Measurements from ENCODE around the gene TMCO2. TPM values are rescaled to one million over a fixed set of nuclear protein-coding genes. Genes with fewer than 3 reads are reported as not detected.
A peak's percentile ranks its signal among the peaks of the same experiment; 100 is the strongest.

TMCO2 gene
- total RNA-seq, 1 experiment from 2014 or later: not detected

DNA sequence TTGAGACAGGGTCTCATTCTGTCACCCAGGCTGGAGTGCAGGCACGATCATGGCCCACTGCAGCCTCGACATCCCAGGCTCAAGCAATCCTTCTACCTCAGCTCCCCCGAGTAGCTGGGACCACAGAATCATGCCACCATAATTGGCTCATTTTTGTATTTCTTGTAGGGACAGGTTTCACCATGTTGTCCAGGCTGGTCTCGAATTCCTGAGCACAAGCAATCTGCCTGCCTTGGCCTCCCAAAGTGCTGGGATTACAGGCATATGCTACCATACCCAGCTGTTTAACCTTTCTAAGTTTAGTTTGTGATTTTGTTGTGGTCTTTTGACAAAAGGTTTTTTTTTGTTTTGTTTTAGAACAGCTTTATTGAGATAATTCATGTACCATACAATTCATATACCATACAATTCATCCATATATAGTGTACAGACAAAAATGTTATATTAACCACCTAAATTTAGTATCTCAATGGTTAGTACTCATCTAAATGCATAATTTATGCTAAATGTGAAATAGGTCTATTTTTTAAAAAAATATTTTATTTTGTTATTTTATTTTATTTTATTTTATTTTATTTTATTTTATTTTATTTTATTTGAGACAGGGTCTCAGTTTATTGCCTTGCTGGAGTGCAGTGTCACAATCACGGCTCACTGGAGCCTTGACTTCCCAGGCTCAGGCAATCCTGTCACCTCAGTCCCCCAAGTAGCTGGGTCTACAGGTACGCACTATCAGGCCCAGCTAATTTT is 19.2 kb downstream of the TMCO2 start:
- intact Hi-C loops (cut with micrococcal nuclease): no loop called here
- Mint-ChIP-seq H3K4me3 (ENCODE audit: unreplicated experiment) (no peak overlapping the region), H3K36me3 (ENCODE audit: insufficient read depth, unreplicated experiment) (peaks cover 79% of the 10 kb centered on the region), H3K4me1 (ENCODE audit: insufficient read depth, unreplicated experiment) (peaks cover 18% of the 10 kb centered on the region), H3K9me3 (ENCODE audit: unreplicated experiment) (no peaks in the 10 kb centered on the region), H3K27me3 (ENCODE audit: insufficient read depth, unreplicated experiment) (no peaks in the 10 kb centered on the region), H3K27ac (ENCODE audit: low read depth, unreplicated experiment) (peak overlapping the region; percentile 27)
- TF ChIP-seq, protein P1, sequence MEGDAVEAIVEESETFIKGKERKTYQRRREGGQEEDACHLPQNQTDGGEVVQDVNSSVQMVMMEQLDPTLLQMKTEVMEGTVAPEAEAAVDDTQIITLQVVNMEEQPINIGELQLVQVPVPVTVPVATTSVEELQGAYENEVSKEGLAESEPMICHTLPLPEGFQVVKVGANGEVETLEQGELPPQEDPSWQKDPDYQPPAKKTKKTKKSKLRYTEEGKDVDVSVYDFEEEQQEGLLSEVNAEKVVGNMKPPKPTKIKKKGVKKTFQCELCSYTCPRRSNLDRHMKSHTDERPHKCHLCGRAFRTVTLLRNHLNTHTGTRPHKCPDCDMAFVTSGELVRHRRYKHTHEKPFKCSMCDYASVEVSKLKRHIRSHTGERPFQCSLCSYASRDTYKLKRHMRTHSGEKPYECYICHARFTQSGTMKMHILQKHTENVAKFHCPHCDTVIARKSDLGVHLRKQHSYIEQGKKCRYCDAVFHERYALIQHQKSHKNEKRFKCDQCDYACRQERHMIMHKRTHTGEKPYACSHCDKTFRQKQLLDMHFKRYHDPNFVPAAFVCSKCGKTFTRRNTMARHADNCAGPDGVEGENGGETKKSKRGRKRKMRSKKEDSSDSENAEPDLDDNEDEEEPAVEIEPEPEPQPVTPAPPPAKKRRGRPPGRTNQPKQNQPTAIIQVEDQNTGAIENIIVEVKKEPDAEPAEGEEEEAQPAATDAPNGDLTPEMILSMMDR (IDR thresholded peaks at IDR 0.05; ENCODE audit: unreplicated experiment): no peak
- BruUV-seq (replicated peaks): no TSS peak
- POLR2A ChIA-PET: interaction anchor here (0.9 to 1.5 kb wide), 7 partner anchors 9 to 333 kb away, joined by 3 to 25 read pairs (median 4); partner anchors contain the start of genes SMAP2 and ZMPSTE24
- no peak for DNase-seq (ENCODE audit: unreplicated experiment)
- CTCF ChIA-PET: interaction anchor here (1.0 to 3.1 kb wide), 3 partner anchors 71 to 137 kb away, joined by 3 to 14 read pairs (median 3); no protein-coding TSS in a partner anchor

DNA sequence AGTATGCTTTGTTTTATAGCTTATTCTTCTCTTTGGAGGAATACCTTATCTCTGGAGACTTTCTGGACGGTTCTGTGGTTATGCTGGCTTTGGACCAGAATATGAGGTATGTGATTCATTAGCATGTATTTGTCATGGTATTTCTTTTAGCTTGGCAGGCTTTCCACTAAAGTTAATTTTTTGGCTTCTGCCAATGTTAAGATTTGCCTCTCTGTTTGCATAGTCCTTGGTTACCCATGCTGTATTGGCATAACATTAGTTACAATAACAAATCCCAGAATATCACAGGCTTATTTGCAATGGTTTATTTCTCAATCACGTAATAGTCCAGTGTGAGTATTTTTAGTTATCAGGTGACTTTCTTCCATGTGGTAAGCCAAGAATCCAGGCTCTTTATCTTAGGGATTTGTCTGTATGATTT is 20.0 kb downstream of the TMCO2 start:
- Mint-ChIP-seq H3K9me3 (ENCODE audit: unreplicated experiment) (no peaks in the 10 kb centered on the region), H3K4me3 (ENCODE audit: unreplicated experiment) (no peak overlapping the region), H3K4me1 (ENCODE audit: insufficient read depth, unreplicated experiment) (peaks cover 12% of the 10 kb centered on the region), H3K27ac (ENCODE audit: low read depth, unreplicated experiment) (peak overlapping the region; percentile 75), H3K36me3 (ENCODE audit: insufficient read depth, unreplicated experiment) (peaks cover 79% of the 10 kb centered on the region), H3K27me3 (ENCODE audit: insufficient read depth, unreplicated experiment) (no peaks in the 10 kb centered on the region)
- POLR2A ChIA-PET: interaction anchor here (0.5 to 1.5 kb wide), 8 partner anchors 10 to 443 kb away, joined by 3 to 25 read pairs (median 4); partner anchors contain the start of genes SMAP2 and ZMPSTE24
- CTCF ChIA-PET: interaction anchor here (0.7 to 3.1 kb wide), 2 partner anchors 11 to 115 kb away, joined by 3 to 14 read pairs; no protein-coding TSS in a partner anchor
- no TSS peak for BruUV-seq (replicated peaks)
- TF ChIP-seq, protein P1 (IDR thresholded peaks at IDR 0.05; ENCODE audit: unreplicated experiment): no peak
- intact Hi-C loops (cut with micrococcal nuclease): no loop called here
- DNase-seq (ENCODE audit: unreplicated experiment): peak; percentile 73

DNA sequence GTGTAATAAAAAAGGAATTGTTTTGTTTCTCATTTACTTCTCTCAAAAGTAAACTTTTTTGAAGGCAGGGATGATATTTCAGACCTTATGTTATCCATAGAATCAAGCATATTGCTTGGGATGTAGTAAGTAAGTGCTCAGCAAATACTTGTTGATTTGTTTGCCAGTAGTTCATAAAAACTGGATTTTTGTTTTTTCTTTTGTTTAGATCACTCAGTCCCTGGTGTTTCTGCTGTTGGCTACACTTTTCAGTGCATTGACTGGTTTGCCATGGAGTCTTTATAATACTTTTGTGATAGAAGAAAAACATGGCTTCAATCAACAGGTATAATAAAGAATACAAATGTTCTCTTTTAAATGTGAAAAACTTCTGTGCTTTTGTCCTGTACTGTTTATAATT is 20.5 kb downstream of the TMCO2 start:
- Mint-ChIP-seq H3K4me1 (ENCODE audit: insufficient read depth, unreplicated experiment) (peaks cover 8% of the 10 kb centered on the region), H3K27me3 (ENCODE audit: insufficient read depth, unreplicated experiment) (no peaks in the 10 kb centered on the region), H3K4me3 (ENCODE audit: unreplicated experiment) (no peak overlapping the region), H3K9me3 (ENCODE audit: unreplicated experiment) (no peaks in the 10 kb centered on the region), H3K27ac (ENCODE audit: low read depth, unreplicated experiment) (peak overlapping the region; percentile 75), H3K36me3 (ENCODE audit: insufficient read depth, unreplicated experiment) (peaks cover 79% of the 10 kb centered on the region)
- no peak for DNase-seq (ENCODE audit: unreplicated experiment)
- BruUV-seq (replicated peaks): no TSS peak
- TF ChIP-seq, protein P1 (IDR thresholded peaks at IDR 0.05; ENCODE audit: unreplicated experiment): no peak
- intact Hi-C loops (cut with micrococcal nuclease): no loop called here
- CTCF ChIA-PET: interaction anchor here (0.6 to 3.1 kb wide), 4 partner anchors 9 to 115 kb away, joined by 3 to 14 read pairs (median 4); no protein-coding TSS in a partner anchor
- POLR2A ChIA-PET: interaction anchor here (0.5 to 1.5 kb wide), 6 partner anchors 10 to 442 kb away, joined by 3 to 25 read pairs (median 4); partner anchors contain the start of genes SMAP2 and ZMPSTE24

DNA sequence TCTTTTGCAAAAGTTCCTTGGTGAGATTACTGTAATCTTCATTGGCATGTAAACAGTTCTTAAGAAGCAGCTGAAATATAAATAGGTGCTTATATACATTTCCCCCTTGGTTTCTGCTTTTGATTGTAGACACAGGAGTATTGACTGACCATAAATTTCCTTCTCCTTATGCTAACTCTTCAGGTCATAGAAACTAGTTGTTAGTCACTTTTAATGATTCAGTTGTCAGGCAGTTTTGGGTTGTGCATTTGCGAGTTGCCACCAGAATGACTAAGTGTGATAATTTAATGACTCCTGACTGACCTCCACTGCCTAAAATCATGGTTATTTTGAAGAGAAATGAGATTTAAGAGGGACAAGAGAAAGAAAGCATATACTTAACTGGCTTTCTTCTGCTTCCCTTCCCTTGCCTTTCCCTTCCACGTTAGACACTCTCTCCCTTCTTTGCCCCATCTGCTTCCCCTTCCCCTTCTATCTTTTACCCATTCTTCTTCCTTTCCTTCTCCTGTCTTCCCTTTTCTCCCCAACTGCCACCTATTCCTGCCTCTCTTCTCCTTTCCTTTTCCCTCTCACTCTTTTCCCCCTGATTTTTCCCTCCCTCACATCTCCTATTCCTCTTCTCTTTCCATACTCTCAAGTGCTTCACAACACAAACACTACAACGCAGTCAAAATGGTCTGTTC is 22.6 kb downstream of the TMCO2 start:
- Mint-ChIP-seq H3K27me3 (ENCODE audit: insufficient read depth, unreplicated experiment) (no peaks in the 10 kb centered on the region), H3K27ac (ENCODE audit: low read depth, unreplicated experiment) (peak overlapping the region; percentile 20), H3K4me3 (ENCODE audit: unreplicated experiment) (no peak overlapping the region), H3K36me3 (ENCODE audit: insufficient read depth, unreplicated experiment) (peaks cover 73% of the 10 kb centered on the region), H3K4me1 (ENCODE audit: insufficient read depth, unreplicated experiment) (peaks cover 8% of the 10 kb centered on the region), H3K9me3 (ENCODE audit: unreplicated experiment) (no peaks in the 10 kb centered on the region)
- TF ChIP-seq, protein P1 (IDR thresholded peaks at IDR 0.05; ENCODE audit: unreplicated experiment): no peak
- ChIA-PET POLR2A (no interaction called here), CTCF (interaction anchor here (0.8 kb wide), 1 partner anchor 191 kb away, joined by 3 read pairs; no protein-coding TSS in a partner anchor)
- no TSS peak for BruUV-seq (replicated peaks)
- DNase-seq (ENCODE audit: unreplicated experiment): no peak
- intact Hi-C loops (cut with micrococcal nuclease): no loop called here

Measured in MCF 10A (cell line).